ENCODE results near the gene SORT1.
A peak's percentile ranks its signal among the peaks of the same experiment; 100 is the strongest.

Gene SORT1

GRCh38 chr1:109282952-109283747, 114.6 kb downstream of the SORT1 start, which contains the start of gene PSRC1:
PSRC1 (minus strand) TSS chr1:109283145.
- peak; percentile 97 for DNase-seq (ENCODE audit: low read depth)
- TF ChIP-seq, protein P1, sequence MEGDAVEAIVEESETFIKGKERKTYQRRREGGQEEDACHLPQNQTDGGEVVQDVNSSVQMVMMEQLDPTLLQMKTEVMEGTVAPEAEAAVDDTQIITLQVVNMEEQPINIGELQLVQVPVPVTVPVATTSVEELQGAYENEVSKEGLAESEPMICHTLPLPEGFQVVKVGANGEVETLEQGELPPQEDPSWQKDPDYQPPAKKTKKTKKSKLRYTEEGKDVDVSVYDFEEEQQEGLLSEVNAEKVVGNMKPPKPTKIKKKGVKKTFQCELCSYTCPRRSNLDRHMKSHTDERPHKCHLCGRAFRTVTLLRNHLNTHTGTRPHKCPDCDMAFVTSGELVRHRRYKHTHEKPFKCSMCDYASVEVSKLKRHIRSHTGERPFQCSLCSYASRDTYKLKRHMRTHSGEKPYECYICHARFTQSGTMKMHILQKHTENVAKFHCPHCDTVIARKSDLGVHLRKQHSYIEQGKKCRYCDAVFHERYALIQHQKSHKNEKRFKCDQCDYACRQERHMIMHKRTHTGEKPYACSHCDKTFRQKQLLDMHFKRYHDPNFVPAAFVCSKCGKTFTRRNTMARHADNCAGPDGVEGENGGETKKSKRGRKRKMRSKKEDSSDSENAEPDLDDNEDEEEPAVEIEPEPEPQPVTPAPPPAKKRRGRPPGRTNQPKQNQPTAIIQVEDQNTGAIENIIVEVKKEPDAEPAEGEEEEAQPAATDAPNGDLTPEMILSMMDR (IDR thresholded peaks at IDR 0.05; ENCODE audit: insufficient read depth, low read depth, low read length, missing control alignments), result peak; percentile 65
- H3K4me3 ChIP-seq (ENCODE audit: low read length), result peak within 1 kb of the TSS; percentile 73

DNA sequence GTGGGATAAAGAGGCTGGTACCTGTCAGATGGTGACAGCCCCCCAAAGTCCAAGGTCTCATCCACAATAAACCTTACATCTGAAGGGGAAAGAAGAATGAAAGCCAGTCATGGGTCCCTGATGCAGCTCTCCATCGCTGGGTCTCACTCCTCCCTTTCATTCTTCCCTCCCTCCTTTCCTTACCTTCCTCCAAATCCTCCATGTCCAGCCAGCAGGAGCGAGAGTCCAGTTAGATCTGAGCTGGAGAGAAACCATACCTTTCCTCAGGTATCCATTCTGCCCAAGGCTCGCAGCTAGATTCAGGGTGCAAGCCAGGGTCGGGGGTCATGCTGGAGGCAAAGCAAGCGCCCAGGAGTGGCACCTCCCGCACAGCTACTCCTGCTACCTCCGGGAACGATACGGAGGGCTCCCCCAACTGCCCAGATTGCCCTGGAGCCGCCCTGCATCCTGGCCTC, 115.2 kb downstream of the SORT1 start:
- TF ChIP-seq, protein P1 (IDR thresholded peaks at IDR 0.05; ENCODE audit: insufficient read depth, low read depth, low read length, missing control alignments), result no peak
- no peak for DNase-seq (ENCODE audit: low read depth)
- H3K4me3 ChIP-seq (ENCODE audit: low read length), result peak overlapping the region; percentile 73

GRCh38 chr1:109281680-109282496, 115.8 kb downstream of the SORT1 start:
- TF ChIP-seq, protein P1 (IDR thresholded peaks at IDR 0.05; ENCODE audit: insufficient read depth, low read depth, low read length, missing control alignments), result no peak
- peak overlapping the region; percentile 73 for H3K4me3 ChIP-seq (ENCODE audit: low read length)
- DNase-seq (ENCODE audit: low read depth), result no peak

DNA sequence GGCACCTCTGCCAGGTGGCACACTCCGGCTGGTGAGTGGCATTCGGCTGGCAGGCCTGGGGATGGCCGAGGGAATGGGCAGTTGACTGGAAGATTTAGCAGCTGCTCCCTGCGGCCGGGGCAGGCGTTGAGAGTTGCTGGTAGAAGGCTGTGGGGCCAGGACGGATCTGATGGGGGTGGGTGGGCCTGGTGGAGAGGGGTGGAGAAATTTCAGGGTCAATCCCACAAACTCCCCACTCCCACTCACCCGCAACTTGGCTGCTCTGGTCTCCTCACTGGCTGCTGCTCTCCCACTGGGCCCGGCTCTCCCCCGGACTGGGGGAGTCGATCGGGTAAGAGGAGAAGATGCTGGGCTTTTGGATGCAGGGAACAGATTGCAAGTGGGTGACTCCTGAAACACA, 116.9 kb downstream of the SORT1 start:
- TF ChIP-seq, protein P1 (IDR thresholded peaks at IDR 0.05; ENCODE audit: insufficient read depth, low read depth, low read length, missing control alignments), result no peak
- no peak overlapping the region for H3K4me3 ChIP-seq (ENCODE audit: low read length)
- DNase-seq (ENCODE audit: low read depth), result no peak

- DNase-seq (ENCODE audit: low read depth), result no peak
These were observed 118.0 kb downstream of the SORT1 start for GRCh38 chr1:109279615-109280278.

More at GRCh38 chr1:109279615-109280278, 118.0 kb downstream of the SORT1 start:
- H3K4me3 ChIP-seq (ENCODE audit: low read length), result no peak overlapping the region
- TF ChIP-seq, protein P1 (IDR thresholded peaks at IDR 0.05; ENCODE audit: insufficient read depth, low read depth, low read length, missing control alignments), result no peak

Data from epithelial cell of esophagus (primary cell).